ENCODE measurements around the gene CCDC14.
"Not testable (repeated sequence)": the region's sequence is repeated elsewhere in the genome, so short reads cannot be mapped to it uniquely, and the experiment has no call there.

CCDC14 gene

GRCh38 chr3:123936400-123936799 is 24.6 kb downstream of the CCDC14 start:
- no peaks in the 10 kb centered on the region for H3K27me3 Mint-ChIP-seq
- H3K4me3 Mint-ChIP-seq, result no peak overlapping the region
- H3K27ac Mint-ChIP-seq, result no peak overlapping the region
- no peaks in the 10 kb centered on the region for H3K9me3 Mint-ChIP-seq
- no peaks in the 10 kb centered on the region for H3K4me1 Mint-ChIP-seq
- peaks cover 19% of the 10 kb centered on the region for H3K36me3 Mint-ChIP-seq

DNA sequence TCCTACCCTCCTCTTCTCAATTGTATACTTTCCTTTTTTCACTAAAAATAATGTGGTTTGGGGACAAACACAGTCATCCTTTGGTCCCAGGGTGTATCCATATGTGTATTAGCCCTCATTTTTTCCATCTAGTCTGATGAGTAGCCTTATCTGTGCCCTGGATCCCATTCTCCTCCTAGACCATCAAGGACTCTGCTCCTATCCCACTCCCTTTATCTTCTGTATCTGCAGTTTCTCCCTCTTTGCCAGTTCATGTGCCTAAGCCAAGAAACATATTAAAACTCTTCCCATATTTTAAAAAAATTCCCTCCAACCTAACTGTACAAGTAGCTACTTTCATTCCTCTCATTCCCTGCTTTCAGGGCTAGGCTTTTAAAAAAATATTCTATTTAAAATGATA is 25.2 kb downstream of the CCDC14 start:
- Mint-ChIP-seq H3K4me3 (no peak overlapping the region), H3K4me1 (no peaks in the 10 kb centered on the region), H3K27me3 (no peaks in the 10 kb centered on the region), H3K27ac (no peak overlapping the region), H3K36me3 (peaks cover 22% of the 10 kb centered on the region), H3K9me3 (no peaks in the 10 kb centered on the region)

DNA sequence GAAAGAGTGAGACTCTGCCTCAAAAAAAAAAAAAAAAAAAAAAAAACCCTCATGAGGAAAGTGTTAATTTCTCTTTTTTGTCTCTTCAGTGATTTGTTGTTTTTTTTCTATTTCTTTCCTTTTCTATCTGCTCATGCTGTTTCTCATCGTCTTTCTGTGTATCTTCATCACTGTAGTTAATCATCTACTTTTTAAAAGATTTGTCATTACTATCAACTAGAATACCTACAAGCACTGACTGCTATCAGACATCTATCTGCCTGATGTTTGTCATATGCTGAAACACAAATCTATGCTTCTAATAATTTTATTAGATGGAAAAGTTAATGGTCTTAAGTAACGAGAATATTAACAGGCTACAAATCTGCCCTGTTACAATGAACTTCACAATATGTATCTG is 26.8 kb downstream of the CCDC14 start:
- peaks cover 21% of the 10 kb centered on the region for H3K36me3 Mint-ChIP-seq
- no peaks in the 10 kb centered on the region for H3K4me1 Mint-ChIP-seq
- no peaks in the 10 kb centered on the region for H3K27me3 Mint-ChIP-seq
- H3K4me3 Mint-ChIP-seq, result no peak overlapping the region
- no peaks in the 10 kb centered on the region for H3K9me3 Mint-ChIP-seq
- H3K27ac Mint-ChIP-seq, result no peak overlapping the region

DNA sequence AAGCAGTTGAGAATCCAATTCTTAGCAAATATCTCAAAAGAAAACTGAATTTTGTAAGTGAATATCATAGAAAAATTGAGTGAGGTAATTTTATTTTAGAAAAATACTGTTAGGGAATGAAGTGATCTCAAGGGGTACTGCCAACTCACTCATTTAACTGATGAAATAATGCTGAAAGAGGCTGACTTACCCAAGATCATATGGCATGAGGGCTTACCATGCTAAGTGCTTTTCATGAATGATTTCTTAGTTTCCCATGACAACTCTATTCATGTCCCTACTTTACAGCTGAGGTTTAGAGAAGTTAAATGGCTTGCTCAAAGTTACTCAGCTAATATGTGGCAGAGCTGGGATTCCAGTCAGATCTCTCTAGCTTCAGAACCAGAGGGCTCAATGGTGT is 30.6 kb downstream of the CCDC14 start:
- Mint-ChIP-seq H3K9me3 (no peaks in the 10 kb centered on the region), H3K27me3 (no peaks in the 10 kb centered on the region), H3K36me3 (peaks cover 21% of the 10 kb centered on the region), H3K4me3 (no peak overlapping the region), H3K4me1 (no peaks in the 10 kb centered on the region), H3K27ac (no peak overlapping the region)

GRCh38 chr3:123929325-123929724 is 31.7 kb downstream of the CCDC14 start:
- H3K4me1 Mint-ChIP-seq, result no peaks in the 10 kb centered on the region
- H3K36me3 Mint-ChIP-seq, result peaks cover 29% of the 10 kb centered on the region

GRCh38 chr3:123926396-123926795 is 34.6 kb downstream of the CCDC14 start:
- Mint-ChIP-seq H3K27me3 (no peaks in the 10 kb centered on the region), H3K4me3 (no peak overlapping the region), H3K4me1 (no peaks in the 10 kb centered on the region), H3K27ac (no peak overlapping the region), H3K36me3 (peaks cover 45% of the 10 kb centered on the region), H3K9me3 (peaks cover 24% of the 10 kb centered on the region)

More at GRCh38 chr3:123929325-123929724, 31.7 kb downstream of the CCDC14 start:
- Mint-ChIP-seq H3K9me3 (peaks cover 6% of the 10 kb centered on the region), H3K27ac (peak overlapping the region; percentile 6), H3K27me3 (no peaks in the 10 kb centered on the region), H3K4me3 (no peak overlapping the region)

DNA sequence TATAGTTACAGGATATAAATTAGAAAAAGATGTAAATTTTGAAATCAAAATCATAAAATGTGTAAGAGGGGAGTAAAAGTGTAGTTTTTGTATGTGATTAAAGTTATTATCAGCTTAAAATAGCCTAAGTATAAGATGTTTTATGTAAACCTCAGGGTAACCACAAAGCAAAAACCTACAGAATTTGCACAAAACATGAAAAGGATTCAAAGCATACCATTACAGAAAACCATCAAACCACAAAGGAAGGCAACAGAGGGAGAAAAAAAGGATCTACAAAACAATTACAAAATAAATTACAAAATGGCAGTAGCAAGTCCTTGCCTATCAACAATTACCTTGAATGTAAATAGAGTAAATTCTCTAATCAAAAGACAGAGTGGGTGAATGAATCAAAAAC is 40.2 kb downstream of the CCDC14 start:
- H3K4me3 Mint-ChIP-seq, result no peak overlapping the region
- H3K27ac Mint-ChIP-seq, result no peak overlapping the region
- H3K9me3 Mint-ChIP-seq, result peaks cover 39% of the 10 kb centered on the region
- peaks cover 51% of the 10 kb centered on the region for H3K36me3 Mint-ChIP-seq
- H3K4me1 Mint-ChIP-seq, result no peaks in the 10 kb centered on the region
- no peaks in the 10 kb centered on the region for H3K27me3 Mint-ChIP-seq

DNA sequence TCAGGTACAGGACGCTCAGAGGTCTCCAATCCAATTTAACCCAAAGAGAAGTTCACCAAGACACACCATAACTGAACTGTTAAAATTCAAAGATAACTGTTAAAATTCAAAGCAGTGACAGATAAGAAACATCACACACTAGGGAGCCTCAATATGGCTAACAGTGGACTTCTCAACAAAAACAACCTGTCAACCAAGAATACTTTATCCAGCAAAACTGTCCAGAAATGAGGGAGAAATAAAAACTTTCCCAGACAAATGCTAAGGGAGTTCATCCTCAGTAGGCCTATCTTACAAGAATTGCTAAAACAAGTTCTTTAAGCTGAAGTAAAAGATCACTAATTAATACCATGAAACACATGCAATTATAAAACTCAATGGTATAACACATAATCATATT is 40.6 kb downstream of the CCDC14 start:
- Mint-ChIP-seq H3K9me3 (peaks cover 39% of the 10 kb centered on the region), H3K36me3 (peaks cover 52% of the 10 kb centered on the region), H3K27ac (no peak overlapping the region), H3K4me1 (no peaks in the 10 kb centered on the region), H3K4me3 (no peak overlapping the region), H3K27me3 (no peaks in the 10 kb centered on the region)

DNA sequence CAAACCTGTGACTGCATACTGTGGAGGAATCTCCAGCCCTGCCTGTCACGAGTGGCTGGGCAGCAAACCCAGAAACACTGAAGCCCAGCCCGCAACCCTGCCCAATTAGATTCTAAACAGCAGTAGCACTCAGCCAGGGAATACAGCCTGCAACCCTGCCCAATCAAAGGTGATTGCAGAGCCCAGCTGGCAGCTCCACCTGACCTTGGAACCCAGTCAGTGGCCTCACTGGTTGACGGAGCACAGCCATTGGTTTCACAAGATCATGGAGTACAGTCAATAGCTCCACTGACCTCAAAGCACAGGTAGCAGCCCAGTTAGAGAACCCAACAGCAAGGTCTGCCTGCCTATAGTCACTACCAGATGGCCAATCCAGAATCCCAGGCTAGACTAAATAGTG is 41.7 kb downstream of the CCDC14 start:
- Mint-ChIP-seq H3K4me3 (no peak overlapping the region), H3K27me3 (no peaks in the 10 kb centered on the region), H3K4me1 (no peaks in the 10 kb centered on the region), H3K36me3 (peaks cover 48% of the 10 kb centered on the region), H3K9me3 (peaks cover 34% of the 10 kb centered on the region), H3K27ac (no peak overlapping the region)

DNA sequence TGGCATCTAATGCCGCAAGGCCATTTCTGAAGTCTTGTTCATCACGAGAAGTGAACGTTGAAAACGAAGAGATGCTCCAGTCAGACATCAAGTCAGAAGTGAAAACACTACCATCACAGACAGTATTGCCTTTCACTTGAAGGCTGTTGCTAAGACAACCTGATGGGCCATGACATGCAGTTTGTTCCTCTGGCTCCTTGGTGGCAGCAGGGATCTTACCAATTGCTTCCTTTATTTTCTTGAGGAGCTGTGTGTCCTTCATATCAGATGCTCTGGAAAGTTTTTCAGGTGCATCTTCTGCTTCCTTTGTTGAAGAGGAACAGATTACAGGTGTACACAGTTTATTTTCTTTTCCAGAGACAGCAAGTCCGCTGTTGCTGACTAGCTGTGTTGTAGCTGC is 46.2 kb downstream of the CCDC14 start:
- Mint-ChIP-seq H3K4me3 (no peak overlapping the region), H3K27me3 (no peaks in the 10 kb centered on the region), H3K36me3 (peaks cover 14% of the 10 kb centered on the region), H3K9me3 (peaks cover 1% of the 10 kb centered on the region), H3K27ac (no peak overlapping the region), H3K4me1 (no peaks in the 10 kb centered on the region)

DNA sequence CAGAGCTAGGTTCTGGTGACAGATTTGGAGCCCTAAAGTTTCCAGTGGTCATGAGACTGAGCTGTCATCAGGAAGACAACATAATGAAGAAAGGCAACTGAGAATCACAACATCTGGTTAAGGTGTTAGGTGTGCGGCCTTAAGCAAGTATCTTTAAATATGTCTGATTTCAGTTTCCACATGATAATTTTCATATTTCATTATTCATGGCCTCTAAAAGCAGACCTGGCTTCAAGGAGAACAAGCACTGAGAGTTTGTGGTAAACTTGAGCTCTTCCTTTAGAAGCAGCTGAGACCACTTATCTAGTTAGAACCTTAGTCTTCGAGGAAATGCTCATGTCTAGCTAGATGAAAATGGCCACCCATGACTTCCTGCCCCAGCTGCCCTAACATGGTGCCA is 51.2 kb downstream of the CCDC14 start:
- no peak overlapping the region for H3K27ac Mint-ChIP-seq
- peaks cover 5% of the 10 kb centered on the region for H3K36me3 Mint-ChIP-seq
- peaks cover 2% of the 10 kb centered on the region for H3K27me3 Mint-ChIP-seq
- no peaks in the 10 kb centered on the region for H3K4me1 Mint-ChIP-seq
- H3K9me3 Mint-ChIP-seq, result no peaks in the 10 kb centered on the region
- no peak overlapping the region for H3K4me3 Mint-ChIP-seq

DNA sequence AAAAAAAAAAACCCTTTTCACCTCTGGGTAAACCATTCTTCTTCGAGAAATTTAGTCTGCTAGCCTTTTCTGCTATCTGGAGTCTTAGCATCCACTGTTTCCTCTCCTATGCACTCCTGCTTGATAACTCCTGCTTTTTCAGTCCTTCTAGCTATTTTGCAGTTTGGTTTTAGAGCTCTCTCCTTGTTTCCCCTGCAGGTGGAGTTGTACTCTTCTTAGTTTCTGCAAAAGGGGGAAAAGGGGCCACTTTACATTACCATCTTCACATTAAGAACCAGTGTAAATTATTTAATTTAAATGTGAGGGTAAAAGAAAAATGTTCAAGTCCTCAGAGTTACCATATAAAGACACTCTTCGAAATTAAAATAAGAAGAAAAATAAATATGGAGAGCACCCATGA is 53.3 kb downstream of the CCDC14 start:
- Mint-ChIP-seq H3K27ac (no peak overlapping the region), H3K9me3 (no peaks in the 10 kb centered on the region), H3K27me3 (peaks cover 2% of the 10 kb centered on the region), H3K4me3 (no peak overlapping the region), H3K4me1 (no peaks in the 10 kb centered on the region), H3K36me3 (peaks cover 3% of the 10 kb centered on the region)

GRCh38 chr3:123899300-123899865 is 61.6 kb downstream of the CCDC14 start:
- no peaks in the 10 kb centered on the region for H3K36me3 Mint-ChIP-seq
- no peak overlapping the region for H3K27ac Mint-ChIP-seq
- H3K9me3 Mint-ChIP-seq, result no peaks in the 10 kb centered on the region
- H3K4me1 Mint-ChIP-seq, result no peaks in the 10 kb centered on the region
- H3K4me3 Mint-ChIP-seq, result no peak overlapping the region
- H3K27me3 Mint-ChIP-seq, result peaks cover 10% of the 10 kb centered on the region

GRCh38 chr3:123893012-123893411 is 68.0 kb downstream of the CCDC14 start:
- Mint-ChIP-seq H3K4me3 (no peak overlapping the region), H3K4me1 (no peaks in the 10 kb centered on the region), H3K9me3 (peaks cover 10% of the 10 kb centered on the region), H3K27ac (no peak overlapping the region), H3K36me3 (no peaks in the 10 kb centered on the region), H3K27me3 (peaks cover 6% of the 10 kb centered on the region)

DNA sequence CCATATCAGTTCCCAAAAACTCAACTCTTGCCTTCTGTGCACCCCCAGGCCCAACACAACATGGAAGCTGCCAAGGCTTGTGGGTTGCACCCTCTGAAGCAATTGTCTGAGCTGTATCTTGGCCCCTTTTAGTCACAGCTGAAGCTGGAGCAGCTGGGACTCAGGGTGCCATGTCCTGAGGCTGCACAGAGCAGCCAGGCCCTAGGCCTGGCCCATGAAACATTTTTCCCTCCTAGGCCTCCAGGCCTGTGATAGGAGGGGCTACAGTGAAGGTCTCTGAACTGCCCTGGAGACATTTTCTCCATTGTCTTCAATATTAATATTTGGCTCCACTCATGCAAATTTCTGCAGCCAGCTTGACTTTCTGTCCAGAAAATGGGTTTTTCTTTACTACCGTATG is 68.8 kb downstream of the CCDC14 start:
- peaks cover 10% of the 10 kb centered on the region for H3K9me3 Mint-ChIP-seq
- H3K27ac Mint-ChIP-seq, result no peak overlapping the region
- H3K36me3 Mint-ChIP-seq, result no peaks in the 10 kb centered on the region
- H3K27me3 Mint-ChIP-seq, result peaks cover 6% of the 10 kb centered on the region
- no peak overlapping the region for H3K4me3 Mint-ChIP-seq
- H3K4me1 Mint-ChIP-seq, result no peaks in the 10 kb centered on the region

DNA sequence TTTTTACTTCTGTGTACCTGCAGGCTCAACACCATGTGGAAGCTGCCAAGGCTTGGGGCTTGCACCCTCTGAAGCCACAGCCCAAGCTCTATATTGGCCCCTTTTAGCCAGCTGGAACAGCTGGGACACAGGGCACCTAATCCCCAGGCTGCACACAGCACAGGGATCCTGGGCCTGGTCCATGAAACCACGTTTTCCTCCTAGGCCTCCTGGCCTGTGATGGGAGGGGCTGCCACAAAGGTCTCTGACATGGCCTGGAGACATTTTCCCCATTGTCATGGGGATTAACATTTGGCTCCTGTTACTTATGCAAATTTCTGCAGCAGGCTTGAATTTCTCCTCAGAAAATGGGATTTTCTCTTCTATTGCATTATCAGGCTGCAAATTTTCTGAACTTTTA is 70.0 kb downstream of the CCDC14 start:
- not testable (repeated sequence) for H3K4me1 Mint-ChIP-seq, H3K27ac Mint-ChIP-seq, H3K4me3 Mint-ChIP-seq, H3K36me3 Mint-ChIP-seq
- Mint-ChIP-seq H3K9me3 (peaks cover 10% of the 10 kb centered on the region), H3K27me3 (peaks cover 11% of the 10 kb centered on the region)

DNA sequence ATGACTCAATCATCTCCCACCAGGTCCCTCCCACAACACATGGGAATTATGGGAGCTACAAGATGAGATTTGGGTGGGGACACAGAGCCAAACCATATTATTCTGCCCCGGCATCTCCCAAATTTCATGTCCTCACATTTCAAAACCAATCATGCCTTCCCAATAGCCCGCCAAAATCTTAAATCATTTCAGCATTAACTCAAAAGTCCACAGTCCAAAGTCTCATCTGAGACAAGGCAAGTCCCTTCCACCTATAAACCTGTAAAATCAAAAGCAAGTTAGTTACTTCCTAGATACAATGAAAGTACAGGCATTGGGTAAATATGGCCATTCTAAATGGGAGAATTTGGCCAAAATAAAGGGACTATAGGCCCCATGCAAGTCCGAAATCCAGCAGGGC is 70.9 kb downstream of the CCDC14 start:
- H3K4me3 Mint-ChIP-seq, H3K27ac Mint-ChIP-seq, H3K36me3 Mint-ChIP-seq, H3K4me1 Mint-ChIP-seq: not testable (repeated sequence)
- peaks cover 17% of the 10 kb centered on the region for H3K27me3 Mint-ChIP-seq
- peaks cover 10% of the 10 kb centered on the region for H3K9me3 Mint-ChIP-seq
